GM12878 (cell line): ENCODE measurements around the gene TTC39B. TPM values are rescaled to one million over a fixed set of nuclear protein-coding genes. Genes with fewer than 3 reads are reported as not detected.

ENCODE experiments used
- ATAC-seq: fragments of 200-7000 bp; cut with Tn5 transposase; 3 replicates; pipeline ENCODE4 v1.9.1; 2020; ENCODE audit warnings: mild to moderate bottlenecking, moderate library complexity
- BruUV-seq: library from RNA; stranded (reverse); fragments of 400-500 nt; replicated peaks from 2 replicates; lab custom pipeline; 2021; lab: Mats Ljungman, UMichigan
- CTCF ChIA-PET: fragments of 300-600 bp; sonication (Branson Sonifier 250); formaldehyde crosslinking; extraction: SDS; loops from one replicate; lab custom pipeline; 2021; ENCODE audit warnings: inconsistent platforms; lab: Yijun Ruan, JAX
- POLR2A ChIA-PET: fragments of 350-600 bp; formaldehyde crosslinking; extraction: SDS; loops from one replicate; lab custom pipeline; 2021; ENCODE audit warnings: inconsistent platforms; lab: Charles Lee
- RAD21 ChIA-PET: fragments of 300-600 bp; sonication (Branson Sonifier 250); formaldehyde crosslinking; loops from one replicate; lab custom pipeline; 2023; ENCODE audit warnings: antibody characterized with exemption; ENCODE audit not compliant: unreplicated experiment; lab: Charles Lee
- SMC1A ChIA-PET: fragments of 300-600 bp; sonication (Branson Sonifier 250); formaldehyde crosslinking; loops from one replicate; lab custom pipeline; 2023; ENCODE audit not compliant: unreplicated experiment, uncharacterized antibody; lab: Charles Lee
- DNase-seq: peaks from one replicate; pipeline ENCODE4 v3.0.0-alpha.2; 2011; ENCODE audit warnings: low read depth, low spot score
- FAIRE-seq: peaks from 3 replicates; lab custom pipeline; 2011; peaks lifted over from hg19 to GRCh38; lab: Jason Lieb, UNC
- H2AFZ ChIP-seq: 2 replicates; pipeline ENCODE4 v1.6.0; 2011; ENCODE audit warnings: low read depth, low read length, control low read depth; ENCODE audit not compliant: control insufficient read depth
- H3K27ac ChIP-seq: 2 replicates; pipeline ENCODE4 v1.5.1; 2011; ENCODE audit warnings: control low read depth; ENCODE audit not compliant: control insufficient read depth, insufficient read depth
- H3K27me3 ChIP-seq, 2 experiments: replicated peaks in 1 of 2; 2 replicates each; pipeline versions ENCODE4 v1.6.0 to v1.6.1; 2011; ENCODE audit warnings: low read length in 1 of 2; ENCODE audit not compliant: control insufficient read depth in 2 of 2, insufficient read depth in 2 of 2
- H3K36me3 ChIP-seq, 2 experiments: 2 replicates each; pipeline ENCODE4 v1.5.1; 2011; ENCODE audit warnings: low read length in 1 of 2; ENCODE audit not compliant: control insufficient read depth in 2 of 2, insufficient read depth in 2 of 2
- H3K4me1 ChIP-seq: 2 replicates; pipeline ENCODE4 v1.6.1; 2011; ENCODE audit warnings: mild to moderate bottlenecking, low read length, moderate library complexity, mixed read lengths; ENCODE audit not compliant: control insufficient read depth, insufficient read depth
- H3K4me2 ChIP-seq: 2 replicates; pipeline ENCODE4 v1.6.0; 2011; ENCODE audit warnings: control low read depth; ENCODE audit not compliant: control insufficient read depth, insufficient read depth
- H3K4me3 ChIP-seq: fragments of 200-600 bp; sonication (generic); 2 replicates; pipeline ENCODE4 v1.5.1; 2016
- H3K79me2 ChIP-seq: 2 replicates; pipeline ENCODE4 v1.6.0; 2011; ENCODE audit warnings: low read length; ENCODE audit not compliant: control insufficient read depth, insufficient read depth
- H3K9ac ChIP-seq: 2 replicates; pipeline ENCODE4 v1.8.0; 2011; ENCODE audit warnings: low read length, control low read depth, mixed read lengths; ENCODE audit not compliant: control insufficient read depth, insufficient read depth
- H3K9me3 ChIP-seq: replicated peaks from 3 replicates; pipeline ENCODE4 v1.5.1; 2011; ENCODE audit warnings: mild to moderate bottlenecking, low read length; ENCODE audit not compliant: control insufficient read depth, insufficient read depth
- H4K20me1 ChIP-seq: 2 replicates; pipeline ENCODE4 v1.6.0; 2011; ENCODE audit not compliant: control insufficient read depth, insufficient read depth
- BRCA1 ChIP-seq: IDR thresholded peaks from 2 replicates; pipeline ENCODE4 v1.6.1; 2011; ENCODE audit warnings: low read depth, low read length, improper control_type of control experiment
- CREB1 ChIP-seq: IDR thresholded peaks from 2 replicates; pipeline ENCODE4 v1.6.1; 2012; ENCODE audit warnings: low read depth, mild to moderate bottlenecking, inconsistent platforms
- ESRRA ChIP-seq: IDR thresholded peaks from 2 replicates; pipeline ENCODE4 v1.6.1; 2012; ENCODE audit warnings: mild to moderate bottlenecking, low read length, improper control_type of control experiment
- FOS ChIP-seq: IDR thresholded peaks from 3 replicates; pipeline ENCODE4 v1.6.1; 2011; ENCODE audit warnings: borderline replicate concordance; ENCODE audit not compliant: insufficient read length; ENCODE audit errors: extremely low read depth
- FOXK2 ChIP-seq: fragments of 450-650 bp; IDR thresholded peaks from 2 replicates; pipeline ENCODE4 v1.6.1; 2017; ENCODE audit warnings: mild to moderate bottlenecking, moderate library complexity
- IKZF2 ChIP-seq, 2 experiments: fragments of 450-650 bp; IDR thresholded peaks; 2 replicates each; pipeline ENCODE4 v1.6.1; 2017; ENCODE audit warnings: mild to moderate bottlenecking in 2 of 2, moderate library complexity in 2 of 2
- JUNB ChIP-seq: IDR thresholded peaks from 2 replicates; pipeline ENCODE4 v1.6.1; 2016; ENCODE audit warnings: antibody characterized with exemption, mild to moderate bottlenecking
- MYC ChIP-seq: IDR thresholded peaks from 2 replicates; pipeline ENCODE4 v1.6.1; 2011; ENCODE audit warnings: mild to moderate bottlenecking, low read length, moderate library complexity, inconsistent platforms; ENCODE audit not compliant: insufficient read depth, insufficient replicate concordance, insufficient read length, severe bottlenecking
- NFXL1 ChIP-seq: fragments of 450-650 bp; IDR thresholded peaks from 2 replicates; pipeline ENCODE4 v1.6.1; 2017; ENCODE audit warnings: antibody characterized with exemption, mild to moderate bottlenecking, borderline replicate concordance
- NFYA ChIP-seq: IDR thresholded peaks from 2 replicates; pipeline ENCODE4 v1.6.1; 2011; ENCODE audit warnings: low read depth, mild to moderate bottlenecking, low read length, improper control_type of control experiment, borderline replicate concordance
- NR2C1 ChIP-seq: fragments of 450-650 bp; IDR thresholded peaks from 2 replicates; pipeline ENCODE4 v1.6.1; 2017; ENCODE audit warnings: antibody characterized with exemption, mild to moderate bottlenecking, moderate library complexity
- RFX5 ChIP-seq: IDR thresholded peaks from 2 replicates; pipeline ENCODE4 v1.6.1; 2011; ENCODE audit warnings: low read depth, low read length, improper control_type of control experiment
- RUNX3 ChIP-seq: IDR thresholded peaks from 2 replicates; pipeline ENCODE4 v1.6.1; 2012; ENCODE audit warnings: low read length, inconsistent platforms
- STAT1 ChIP-seq: fragments of 450-650 bp; conservative IDR thresholded peaks from 2 replicates; pipeline ENCODE4 v1.6.1; 2014; ENCODE audit warnings: antibody characterized with exemption, mild to moderate bottlenecking
- TARDBP ChIP-seq: IDR thresholded peaks from 2 replicates; pipeline ENCODE4 v1.6.1; 2016; ENCODE audit warnings: borderline replicate concordance
- TCF3 ChIP-seq: IDR thresholded peaks from 2 replicates; pipeline ENCODE4 v1.6.1; 2012; ENCODE audit warnings: low read depth, mild to moderate bottlenecking, low read length, borderline replicate concordance; ENCODE audit not compliant: insufficient read depth
- USF2 ChIP-seq: IDR thresholded peaks from 2 replicates; pipeline ENCODE4 v1.6.1; 2011; ENCODE audit warnings: low read depth, low read length, improper control_type of control experiment, borderline replicate concordance
- ZBTB4 ChIP-seq: fragments of 450-650 bp; formaldehyde crosslinking; IDR thresholded peaks from 2 replicates; pipeline ENCODE4 v1.4.0; 2022; ENCODE audit warnings: mild to moderate bottlenecking, moderate library complexity
- in situ Hi-C: fragments of 300-500 bp; cut with MboI; formaldehyde crosslinking; loops from 9 replicates; pipeline ENCODE4 v1.14.3; 2018; ENCODE audit warnings: mixed read lengths
- intact Hi-C: fragments of 100-400 bp; cut with micrococcal nuclease; formaldehyde crosslinking; loops from one replicate; pipeline ENCODE4 v1.14.2; 2022; ENCODE audit not compliant: unreplicated experiment
- polyA plus RNA-seq, 11 experiments: library from polyadenylated mRNA; depleted of rRNA in 4 of 11; unstranded in 6 of 11; stranded (reverse) in 5 of 11; fragments of >200 nt; fragmentation: Nextera tagmentation in 4 of 11; fragmentation: Illumina TruSeq in 1 of 11; extraction: Ambion mirVana in 4 of 11; extraction: Trizol in 1 of 11; gene quantifications; 1 replicate in 1 of 11; 2 replicates in 10 of 11; pipeline versions ENCODE4 v1.2.1 to v1.2.3, GENCODE V29; 2011 to 2016; ENCODE audit warnings: inconsistent platforms in 2 of 11, missing spikeins in 2 of 11, low read depth in 1 of 11
- total RNA-seq, 4 experiments: library from RNA; depleted of rRNA in 3 of 4; stranded (reverse); fragments of >200 nt in 3 of 4; fragmentation: Illumina TruSeq in 1 of 4; extraction: Trizol in 1 of 4; gene quantifications; 2 replicates each; pipeline versions ENCODE4 v1.2.1 to v1.2.3, GENCODE V29; 2013 to 2021

TTC39B gene
- total and polyA plus RNA-seq, 10 of the 15 experiments (the other 5 are each of a cell fraction or from before 2014, with no cell fraction given) = 0.68 to 2.5 (median 1.5) TPM

GRCh38 chr9:15191378-15191777, 115.6 kb downstream of the TTC39B start:
- no peak for FAIRE-seq
- TF ChIP-seq IKZF2 (IDR thresholded peaks at IDR 0.05) (no peak), TCF3 (no peak), BRCA1 (no peak), FOXK2 (no peak), FOS (no peak), TARDBP (no peak), ZBTB4 (CRISPR knock-in tag) (no peak), JUNB (peak; percentile 10; the same call in 1 of the 2 replicates), MYC (no peak), CREB1 (no peak), NFYA (no peak), USF2 (no peak), STAT1 (no peak), NFXL1 (no peak), RUNX3 (peak; percentile 65), ESRRA (no peak), NR2C1 (no peak), RFX5 (no peak)
- TF ChIP-seq, all 136 proteins: peak for 2
- H3K4me2 ChIP-seq = no peak overlapping the region
- H2AFZ ChIP-seq = no peak overlapping the region
- peak; percentile 46 for ATAC-seq
- H4K20me1 ChIP-seq = no peaks in the 10 kb centered on the region
- ChIA-PET SMC1A (no interaction called here), RAD21 (no interaction called here), CTCF (no interaction called here), POLR2A (no interaction called here)
- H3K9ac ChIP-seq = no peak overlapping the region
- no peaks in the 10 kb centered on the region for H3K79me2 ChIP-seq
- H3K27me3 ChIP-seq = no peaks in the 10 kb centered on the region
- H3K36me3 ChIP-seq = no peaks in the 10 kb centered on the region
- intact Hi-C loops (no loop called here), in situ Hi-C loops (no loop called here)
- H3K4me3 ChIP-seq = no peak overlapping the region
- no peak for DNase-seq
- no peaks in the 10 kb centered on the region for H3K9me3 ChIP-seq
- no TSS peak for BruUV-seq
- no peaks in the 10 kb centered on the region for H3K4me1 ChIP-seq
- no peak overlapping the region for H3K27ac ChIP-seq
